ENCODE results near the gene STRIP2. TPM values are rescaled to one million over a fixed set of nuclear protein-coding genes. Genes with fewer than 3 reads are reported as not detected.
"Not testable (repeated sequence)": the region's sequence is repeated elsewhere in the genome, so short reads cannot be mapped to it uniquely, and the experiment has no call there.

Gene STRIP2
- total RNA-seq, 2 donors from 2014 or later = 1.1 to 5.5 TPM

DNA sequence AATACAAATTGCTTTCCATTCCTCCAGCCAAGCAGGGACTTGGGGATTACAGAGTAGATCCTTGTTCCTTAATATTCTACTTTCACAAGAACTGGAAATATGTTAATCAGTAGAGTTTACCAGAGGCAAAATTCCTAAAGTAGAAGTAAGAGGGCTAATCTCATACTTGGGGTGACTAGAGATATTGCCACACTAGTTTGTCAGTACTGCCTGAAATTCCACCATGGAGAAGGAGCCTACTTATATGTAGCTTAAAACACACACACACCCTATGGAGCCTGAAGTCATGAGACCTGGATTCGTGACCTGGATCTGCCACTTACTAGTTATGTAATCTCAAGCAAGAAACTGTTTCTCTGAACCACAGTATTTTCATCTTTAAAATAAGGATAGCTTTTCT, 33.9 kb downstream of the STRIP2 start:
- intact Hi-C loops (cut with DNase I) = loop anchor here (5.0 kb wide), 1 partner anchor 246 kb away; no protein-coding TSS in a partner anchor

GRCh38 chr7:129468547-129468946, 34.3 kb downstream of the STRIP2 start:
- intact Hi-C loops (cut with DNase I) = loop anchor here (5.0 kb wide), 1 partner anchor 246 kb away; no protein-coding TSS in a partner anchor
- no peak overlapping the region for H3K4me3 ChIP-seq
- no peaks in the 10 kb centered on the region for H3K27me3 ChIP-seq (replicated peaks; ENCODE audit: insufficient read depth)
- H3K27ac ChIP-seq = no peak overlapping the region
- no peak for DNase-seq (ENCODE audit: low spot score)
- no peaks in the 10 kb centered on the region for H3K36me3 ChIP-seq
- no peaks in the 10 kb centered on the region for H3K9me3 ChIP-seq
- no peaks in the 10 kb centered on the region for H3K4me1 ChIP-seq (replicated peaks)
- 81% methylated on average over 4 of the region's 4 CpGs for WGBS
- no peak for TF ChIP-seq CTCF (IDR thresholded peaks at IDR 0.05)
- no peak for TF ChIP-seq POLR2AphosphoS5 (IDR thresholded peaks at IDR 0.05)
- TF ChIP-seq POLR2A (IDR thresholded peaks at IDR 0.05) = no peak

More for the DNA sequence above, 33.9 kb downstream of the STRIP2 start:
- DNase-seq (ENCODE audit: low spot score) = no peak
- no peak overlapping the region for H3K4me3 ChIP-seq
- H3K9me3 ChIP-seq = no peaks in the 10 kb centered on the region
- H3K4me1 ChIP-seq (replicated peaks) = no peaks in the 10 kb centered on the region
- H3K36me3 ChIP-seq = no peaks in the 10 kb centered on the region
- WGBS = 94% methylated on average over 1 of the region's 1 CpG
- no peaks in the 10 kb centered on the region for H3K27me3 ChIP-seq (replicated peaks; ENCODE audit: insufficient read depth)
- no peak for TF ChIP-seq POLR2A (IDR thresholded peaks at IDR 0.05)
- no peak for TF ChIP-seq POLR2AphosphoS5 (IDR thresholded peaks at IDR 0.05)
- no peak for TF ChIP-seq CTCF (IDR thresholded peaks at IDR 0.05)
- H3K27ac ChIP-seq = no peak overlapping the region

- intact Hi-C loops (cut with DNase I) = loop anchor here (5.0 kb wide), 2 partner anchors 128 to 248 kb away; no protein-coding TSS in a partner anchor
- Histone ChIP-seq H3K27me3 (replicated peaks; ENCODE audit: insufficient read depth) (no peaks in the 10 kb centered on the region), H3K9me3 (no peaks in the 10 kb centered on the region), H3K27ac (no peak overlapping the region), H3K36me3 (no peaks in the 10 kb centered on the region), H3K4me1 (replicated peaks) (no peaks in the 10 kb centered on the region), H3K4me3 (no peak overlapping the region)
- DNase-seq (ENCODE audit: low spot score) = no peak
- TF ChIP-seq POLR2A (IDR thresholded peaks at IDR 0.05) (no peak), CTCF (IDR thresholded peaks at IDR 0.05) (no peak)
Observed at GRCh38 chr7:129469930-129470329, 35.7 kb downstream of the STRIP2 start.

DNA sequence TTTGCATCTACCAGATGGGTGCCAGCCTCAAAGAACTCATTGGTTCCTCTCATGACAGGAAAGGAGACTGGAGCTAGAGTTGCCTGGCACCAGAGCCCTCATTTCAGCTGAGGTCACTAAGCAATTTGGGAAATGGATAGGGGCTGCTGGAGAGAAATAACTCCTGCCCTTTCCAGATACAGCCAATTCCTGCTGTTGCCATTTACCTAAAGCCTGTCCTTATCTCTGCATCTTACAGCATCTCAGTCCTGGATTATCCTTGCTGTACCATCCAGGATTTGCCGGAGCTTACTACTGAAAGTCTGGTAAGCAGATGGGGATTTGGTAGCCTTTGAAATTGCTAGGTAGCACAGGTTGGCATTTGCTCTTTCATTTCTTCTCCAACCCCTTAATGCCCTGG, 36.2 kb downstream of the STRIP2 start:
- H3K27me3 ChIP-seq (replicated peaks; ENCODE audit: insufficient read depth) = no peaks in the 10 kb centered on the region
- H3K4me3 ChIP-seq = no peak overlapping the region
- no peak for TF ChIP-seq POLR2AphosphoS5 (IDR thresholded peaks at IDR 0.05)
- TF ChIP-seq CTCF (IDR thresholded peaks at IDR 0.05) = no peak
- TF ChIP-seq POLR2A (IDR thresholded peaks at IDR 0.05) = no peak
- intact Hi-C loops (cut with DNase I) = loop anchor here (5.0 kb wide), 1 partner anchor 128 kb away; no protein-coding TSS in a partner anchor
- no peaks in the 10 kb centered on the region for H3K4me1 ChIP-seq (replicated peaks)
- H3K9me3 ChIP-seq = no peaks in the 10 kb centered on the region
- 95% methylated on average over 1 of the region's 1 CpG for WGBS
- DNase-seq (ENCODE audit: low spot score) = no peak
- no peaks in the 10 kb centered on the region for H3K36me3 ChIP-seq
- no peak overlapping the region for H3K27ac ChIP-seq

GRCh38 chr7:129471402-129471827, 37.2 kb downstream of the STRIP2 start:
- H3K9me3 ChIP-seq = no peaks in the 10 kb centered on the region
- no peaks in the 10 kb centered on the region for H3K36me3 ChIP-seq
- no peak for TF ChIP-seq POLR2AphosphoS5 (IDR thresholded peaks at IDR 0.05)
- TF ChIP-seq CTCF (IDR thresholded peaks at IDR 0.05) = no peak
- TF ChIP-seq POLR2A (IDR thresholded peaks at IDR 0.05) = no peak
- no peak overlapping the region for H3K4me3 ChIP-seq
- DNase-seq (ENCODE audit: low spot score) = no peak
- no peak overlapping the region for H3K27ac ChIP-seq
- intact Hi-C loops (cut with DNase I) = loop anchor here (5.0 kb wide), 1 partner anchor 129 kb away; no protein-coding TSS in a partner anchor
- no peaks in the 10 kb centered on the region for H3K4me1 ChIP-seq (replicated peaks)
- H3K27me3 ChIP-seq (replicated peaks; ENCODE audit: insufficient read depth) = no peaks in the 10 kb centered on the region

DNA sequence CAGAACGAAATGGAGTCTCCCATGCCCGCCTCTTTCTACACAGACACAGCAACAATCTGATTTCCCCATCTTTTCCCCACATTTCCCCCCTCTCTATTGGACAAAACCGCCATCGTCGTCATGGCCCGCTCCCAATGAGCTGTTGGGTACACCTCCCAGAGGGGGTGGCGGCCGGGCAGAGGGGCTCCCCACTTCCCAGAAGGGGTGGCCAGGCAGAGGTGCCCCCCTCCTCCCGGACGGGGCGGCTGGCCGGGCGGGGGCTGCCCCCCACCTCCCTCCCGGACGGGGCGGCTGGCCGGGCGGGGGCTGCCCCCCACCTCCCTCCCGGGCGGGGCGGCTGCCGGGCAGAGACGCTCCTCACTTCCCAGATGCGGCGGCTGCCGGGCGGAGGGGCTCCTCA, 41.7 kb downstream of the STRIP2 start:
- intact Hi-C loops (cut with DNase I); H3K4me3 ChIP-seq; DNase-seq (ENCODE audit: low spot score); H3K27me3 ChIP-seq (replicated peaks; ENCODE audit: insufficient read depth); H3K36me3 ChIP-seq; H3K4me1 ChIP-seq (replicated peaks); H3K9me3 ChIP-seq; H3K27ac ChIP-seq: not testable (repeated sequence)
- WGBS = 95% methylated on average over 23 of the region's 27 CpGs

DNA sequence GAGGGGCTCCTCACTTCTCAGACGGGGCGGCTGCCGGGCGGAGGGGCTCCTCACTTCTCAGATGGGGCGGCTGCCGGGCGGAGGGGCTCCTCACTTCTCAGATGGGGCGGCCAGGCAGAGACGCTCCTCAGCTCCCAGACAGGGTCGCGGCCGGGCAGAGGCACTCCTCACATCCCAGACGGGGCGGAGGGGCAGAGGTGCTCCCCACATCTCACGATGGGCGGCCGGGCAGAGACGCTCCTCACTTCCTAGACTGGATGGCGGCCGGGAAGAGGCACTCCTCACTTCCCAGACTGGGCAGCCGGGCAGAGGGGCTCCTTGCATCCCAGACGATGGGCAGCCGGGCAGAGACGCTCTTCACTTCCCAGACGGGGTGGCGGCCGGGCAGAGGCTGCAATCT, 42.2 kb downstream of the STRIP2 start:
- WGBS = 98% methylated on average over 19 of the region's 27 CpGs
- H3K4me3 ChIP-seq; H3K9me3 ChIP-seq; H3K36me3 ChIP-seq; H3K4me1 ChIP-seq (replicated peaks); H3K27ac ChIP-seq; H3K27me3 ChIP-seq (replicated peaks; ENCODE audit: insufficient read depth); DNase-seq (ENCODE audit: low spot score); intact Hi-C loops (cut with DNase I): not testable (repeated sequence)
